Muscle layer of colon (tissue), 2 donors: ENCODE measurements around the gene RWDD4.

Experiments
- H3K27ac ChIP-seq: one replicate; pipeline ENCODE4 v1.7.0; 2013; ENCODE audit warnings: low read depth, mild to moderate bottlenecking, low read length, moderate library complexity
- H3K27me3 ChIP-seq, 2 donors: one replicate each; pipeline ENCODE4 v1.7.0; 2013; ENCODE audit warnings: low read length in 2 of 2, mild to moderate bottlenecking in 2 of 2; ENCODE audit not compliant: insufficient read depth in 2 of 2, control insufficient read depth in 1 of 2
- H3K36me3 ChIP-seq: one replicate; pipeline ENCODE4 v1.7.0; 2013; ENCODE audit warnings: mild to moderate bottlenecking, low read length; ENCODE audit not compliant: insufficient read depth
- H3K4me1 ChIP-seq: one replicate; pipeline ENCODE4 v1.7.0; 2013; ENCODE audit warnings: mild to moderate bottlenecking, low read length; ENCODE audit not compliant: insufficient read depth
- H3K4me3 ChIP-seq, 2 donors: one replicate each; pipeline ENCODE4 v1.7.0; 2013; ENCODE audit warnings: low read length in 2 of 2, low read depth in 1 of 2, mild to moderate bottlenecking in 1 of 2, moderate library complexity in 1 of 2
- H3K9ac ChIP-seq: one replicate; pipeline ENCODE4 v1.7.0; 2013; ENCODE audit warnings: low read length
- H3K9me3 ChIP-seq: one replicate; pipeline ENCODE4 v1.7.0; 2013; ENCODE audit warnings: mild to moderate bottlenecking, low read length
- donor health status: abdominal sarcoma.
- donor health status: Adenocarcinoma of cecum.

The RWDD4 gene

GRCh38 chr4:183659029-183659871, at the start of gene RWDD4, which contains the start of gene TRAPPC11:
TSS of gene RWDD4 (minus strand) at chr4:183659185. CDS start at chr4:183658952, 233 bp downstream.
TSS of gene TRAPPC11 (plus strand) at chr4:183659293. CDS start at chr4:183663868, 4,575 bp downstream.
- peak within 1 kb of the TSS; percentile 54 to 99 for H3K4me3 ChIP-seq

GRCh38 chr4:183702492-183702891, 43.5 kb upstream of the RWDD4 start:
- Histone ChIP-seq H3K9me3 (no peaks in the 10 kb centered on the region), H3K27ac (no peak overlapping the region), H3K9ac (no peak overlapping the region), H3K27me3 (no peaks in the 10 kb centered on the region), H3K4me1 (no peaks in the 10 kb centered on the region), H3K4me3 (no peak overlapping the region), H3K36me3 (peaks cover 74% of the 10 kb centered on the region)

More at GRCh38 chr4:183659029-183659871, at the start of gene RWDD4, which contains the start of gene TRAPPC11:
- Histone ChIP-seq H3K27me3 (no peaks in the 10 kb centered on the region), H3K36me3 (no peaks in the 10 kb centered on the region), H3K9ac (peak within 1 kb of the TSS; percentile 98), H3K27ac (peak within 1 kb of the TSS; percentile 88), H3K4me1 (peaks cover 24% of the 10 kb centered on the region), H3K9me3 (no peaks in the 10 kb centered on the region)

- no peaks in the 10 kb centered on the region for H3K9me3 ChIP-seq
- no peaks in the 10 kb centered on the region for H3K4me1 ChIP-seq
- H3K4me3 ChIP-seq: no peak overlapping the region
- no peaks in the 10 kb centered on the region for H3K27me3 ChIP-seq
- H3K9ac ChIP-seq: no peak overlapping the region
- no peak overlapping the region for H3K27ac ChIP-seq
- peaks cover 77% of the 10 kb centered on the region for H3K36me3 ChIP-seq
These were observed 41.4 kb upstream of the RWDD4 start for GRCh38 chr4:183700407-183700806.

- Histone ChIP-seq H3K36me3 (peaks cover 80% of the 10 kb centered on the region), H3K4me1 (no peaks in the 10 kb centered on the region), H3K4me3 (no peak overlapping the region), H3K9ac (no peak overlapping the region), H3K27me3 (no peaks in the 10 kb centered on the region), H3K27ac (no peak overlapping the region), H3K9me3 (no peaks in the 10 kb centered on the region)
These were observed 39.9 kb upstream of the RWDD4 start for GRCh38 chr4:183698909-183699308.

DNA sequence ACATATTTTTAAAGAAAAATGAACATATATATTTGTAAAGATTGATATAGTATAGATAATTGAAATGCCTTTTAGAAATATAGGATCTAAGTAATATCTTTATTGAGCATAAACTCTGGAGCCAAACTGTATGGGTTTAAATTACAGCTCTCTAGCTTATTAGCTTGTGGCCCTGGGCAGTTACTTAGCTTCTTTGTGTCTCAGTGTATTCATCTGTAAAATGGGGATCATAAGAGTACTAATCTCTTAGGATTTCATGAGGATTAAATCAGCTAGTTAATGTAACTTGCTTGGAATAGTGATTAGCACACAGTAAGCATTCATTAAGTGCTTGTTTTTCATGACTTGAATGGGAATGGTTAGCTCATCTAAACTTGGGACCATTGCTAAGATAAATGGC, 32.9 kb upstream of the RWDD4 start:
- Histone ChIP-seq H3K9ac (no peak overlapping the region), H3K9me3 (no peaks in the 10 kb centered on the region), H3K27me3 (no peaks in the 10 kb centered on the region), H3K27ac (no peak overlapping the region), H3K36me3 (peaks cover 61% of the 10 kb centered on the region), H3K4me1 (no peaks in the 10 kb centered on the region), H3K4me3 (no peak overlapping the region)

DNA sequence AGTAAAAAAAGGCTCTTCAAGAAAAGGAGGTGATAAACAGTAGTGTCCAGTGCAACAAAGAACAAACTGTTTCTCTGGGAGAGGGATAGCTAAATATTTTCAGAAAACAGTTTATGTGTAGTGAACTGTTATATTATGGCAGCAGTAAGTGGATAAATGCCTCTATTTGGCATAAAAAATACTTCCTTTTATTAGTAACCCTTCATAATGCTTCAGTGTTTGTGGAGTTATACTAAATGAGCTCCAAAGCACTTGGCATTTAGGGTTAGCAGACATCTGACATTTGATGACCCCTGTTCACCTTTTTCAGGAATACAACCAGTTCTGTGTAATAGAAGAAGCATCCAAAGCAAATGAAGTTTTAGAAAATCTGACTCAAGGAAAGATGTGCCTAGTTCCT, 32.0 kb upstream of the RWDD4 start:
- H3K9ac ChIP-seq: no peak overlapping the region
- peaks cover 52% of the 10 kb centered on the region for H3K36me3 ChIP-seq
- no peaks in the 10 kb centered on the region for H3K9me3 ChIP-seq
- H3K4me1 ChIP-seq: no peaks in the 10 kb centered on the region
- no peak overlapping the region for H3K4me3 ChIP-seq
- no peaks in the 10 kb centered on the region for H3K27me3 ChIP-seq
- no peak overlapping the region for H3K27ac ChIP-seq

GRCh38 chr4:183688216-183688615, 29.2 kb upstream of the RWDD4 start:
- Histone ChIP-seq H3K4me1 (no peaks in the 10 kb centered on the region), H3K27ac (no peak overlapping the region), H3K9ac (no peak overlapping the region), H3K9me3 (no peaks in the 10 kb centered on the region), H3K27me3 (no peaks in the 10 kb centered on the region), H3K4me3 (no peak overlapping the region), H3K36me3 (peaks cover 51% of the 10 kb centered on the region)

DNA sequence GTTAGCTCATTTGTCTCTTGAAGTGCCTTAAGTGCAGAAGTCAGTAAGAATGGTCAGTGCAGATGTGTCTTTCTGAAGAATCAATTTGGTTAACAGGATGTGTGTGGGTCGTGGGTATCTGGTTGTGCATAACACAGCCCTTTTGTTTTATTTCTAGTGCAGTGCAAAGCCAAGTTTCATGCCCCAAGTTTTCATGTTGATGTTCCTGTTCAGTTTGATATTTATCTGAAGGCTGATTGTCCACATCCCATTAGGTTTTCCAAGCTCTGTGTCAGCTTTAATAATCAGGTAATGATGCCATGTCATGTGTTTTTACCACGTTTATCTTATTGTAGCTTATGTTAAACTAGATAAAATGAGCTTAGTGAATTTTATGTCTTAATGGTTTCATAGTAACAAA, 27.5 kb upstream of the RWDD4 start:
- Histone ChIP-seq H3K36me3 (peaks cover 40% of the 10 kb centered on the region), H3K4me1 (no peaks in the 10 kb centered on the region), H3K27ac (no peak overlapping the region), H3K9ac (no peak overlapping the region), H3K27me3 (no peaks in the 10 kb centered on the region), H3K9me3 (no peaks in the 10 kb centered on the region), H3K4me3 (no peak overlapping the region)

DNA sequence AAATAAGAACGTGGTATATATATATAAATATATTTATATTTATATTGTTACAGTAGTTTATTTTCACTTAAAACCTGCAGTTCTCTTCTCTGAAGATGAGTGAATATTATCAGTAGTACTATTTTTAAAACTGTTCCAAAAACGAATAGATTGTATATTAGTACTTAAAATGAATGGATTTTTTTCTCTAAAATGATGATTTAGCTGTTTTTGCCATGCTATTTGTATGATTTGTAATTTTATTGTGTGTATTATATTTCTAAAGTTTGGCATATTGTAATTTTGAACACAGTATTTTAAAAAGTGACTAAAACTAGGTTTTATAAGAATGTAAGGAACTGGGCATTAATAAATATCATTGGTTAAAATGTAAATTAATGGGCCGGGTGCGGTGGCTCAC, 22.1 kb upstream of the RWDD4 start:
- Histone ChIP-seq H3K9ac (no peak overlapping the region), H3K4me3 (no peak overlapping the region), H3K27me3 (no peaks in the 10 kb centered on the region), H3K4me1 (no peaks in the 10 kb centered on the region), H3K27ac (no peak overlapping the region), H3K9me3 (no peaks in the 10 kb centered on the region), H3K36me3 (peaks cover 42% of the 10 kb centered on the region)

- Histone ChIP-seq H3K4me3 (no peak overlapping the region), H3K4me1 (no peaks in the 10 kb centered on the region), H3K27me3 (no peaks in the 10 kb centered on the region), H3K9me3 (no peaks in the 10 kb centered on the region), H3K36me3 (peaks cover 28% of the 10 kb centered on the region), H3K9ac (no peak overlapping the region), H3K27ac (no peak overlapping the region)
These were observed 16.6 kb upstream of the RWDD4 start for GRCh38 chr4:183675625-183676024.

GRCh38 chr4:183674153-183674552, 15.2 kb upstream of the RWDD4 start:
- H3K36me3 ChIP-seq: peaks cover 36% of the 10 kb centered on the region
- no peak overlapping the region for H3K9ac ChIP-seq
- no peaks in the 10 kb centered on the region for H3K9me3 ChIP-seq
- H3K4me1 ChIP-seq: no peaks in the 10 kb centered on the region
- no peaks in the 10 kb centered on the region for H3K27me3 ChIP-seq
- H3K4me3 ChIP-seq: no peak overlapping the region
- H3K27ac ChIP-seq: no peak overlapping the region
